Activated CD4-positive, alpha-beta T cell treated with anti-CD3 and anti-CD28 coated beads, Interleukin-10, Interleukin-2, amounts not matched to agents 100 ng/mL and 50 ng/mL, durations not matched to agents 16 hours and 8 hours (primary cell): ENCODE measurements around the gene RSBN1L.
"Not testable (repeated sequence)": the region's sequence is repeated elsewhere in the genome, so short reads cannot be mapped to it uniquely, and the experiment has no call there.

Experiments used
- DNase-seq: peaks from one replicate; pipeline ENCODE4 v3.0.0-alpha.2; 2020

The RSBN1L gene

DNA sequence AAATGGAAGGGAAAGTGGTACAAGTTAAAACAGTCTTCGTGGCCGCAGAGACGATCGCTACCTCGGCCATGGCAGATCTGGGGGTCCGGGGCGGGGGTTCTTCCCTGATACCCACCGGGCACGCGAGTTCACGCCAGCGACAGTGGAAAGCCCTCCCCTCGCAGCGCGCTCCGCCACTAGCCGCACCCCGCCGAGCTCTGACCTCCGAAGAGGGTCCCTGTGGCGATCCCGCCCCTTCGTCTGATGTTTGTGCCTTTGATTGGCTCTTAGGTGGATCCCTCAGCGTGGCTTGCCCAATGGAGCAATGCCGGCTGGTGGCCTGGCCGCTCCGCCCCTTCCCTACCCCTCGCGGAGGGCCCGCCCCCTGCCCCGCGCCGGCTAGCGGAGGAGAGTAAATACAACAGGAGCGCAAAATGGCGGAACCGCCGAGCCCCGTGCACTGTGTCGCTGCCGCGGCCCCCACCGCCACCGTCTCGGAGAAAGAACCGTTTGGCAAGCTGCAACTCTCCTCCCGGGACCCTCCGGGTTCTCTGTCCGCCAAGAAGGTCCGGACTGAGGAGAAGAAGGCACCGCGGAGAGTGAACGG lies at the start of gene RSBN1L:
TSS of gene RSBN1L (plus strand) at position 403 of the 586 bp plus-strand sequence. CDS start at position 414, 11 bp downstream.
- DNase-seq = peak; percentile 99

- no peak for DNase-seq
These were observed 47.4 kb upstream of the RSBN1L start for GRCh38 chr7:77648742-77649338.

GRCh38 chr7:77649716-77650349 lies 46.4 kb upstream of the RSBN1L start:
- DNase-seq = no peak

- DNase-seq = peak; percentile 57
These were observed 44.6 kb upstream of the RSBN1L start for GRCh38 chr7:77651575-77652162.

- not testable (repeated sequence) for DNase-seq
These were observed 43.4 kb upstream of the RSBN1L start for GRCh38 chr7:77652826-77653225.

GRCh38 chr7:77653572-77653971 lies 42.7 kb upstream of the RSBN1L start:
- no peak for DNase-seq

DNA sequence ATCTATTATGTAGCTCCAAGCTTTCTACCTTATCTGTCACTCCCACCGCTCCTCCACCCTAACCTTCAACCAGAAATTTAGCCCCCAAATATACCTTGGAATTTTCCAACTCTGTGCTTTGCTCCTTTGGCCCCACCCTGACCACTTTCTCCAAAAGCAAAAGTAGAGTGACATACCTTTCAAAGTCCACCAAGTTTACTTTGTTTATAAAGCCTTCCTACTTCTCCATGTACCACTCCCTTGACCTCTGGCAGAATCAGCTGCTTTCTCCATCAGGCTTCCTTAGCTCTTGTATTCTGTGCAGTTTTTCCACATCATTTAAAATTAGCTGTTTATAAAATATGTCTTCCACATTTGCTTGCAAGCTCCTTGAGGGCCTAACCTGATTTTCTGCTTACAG lies 40.9 kb upstream of the RSBN1L start:
- DNase-seq = no peak

DNA sequence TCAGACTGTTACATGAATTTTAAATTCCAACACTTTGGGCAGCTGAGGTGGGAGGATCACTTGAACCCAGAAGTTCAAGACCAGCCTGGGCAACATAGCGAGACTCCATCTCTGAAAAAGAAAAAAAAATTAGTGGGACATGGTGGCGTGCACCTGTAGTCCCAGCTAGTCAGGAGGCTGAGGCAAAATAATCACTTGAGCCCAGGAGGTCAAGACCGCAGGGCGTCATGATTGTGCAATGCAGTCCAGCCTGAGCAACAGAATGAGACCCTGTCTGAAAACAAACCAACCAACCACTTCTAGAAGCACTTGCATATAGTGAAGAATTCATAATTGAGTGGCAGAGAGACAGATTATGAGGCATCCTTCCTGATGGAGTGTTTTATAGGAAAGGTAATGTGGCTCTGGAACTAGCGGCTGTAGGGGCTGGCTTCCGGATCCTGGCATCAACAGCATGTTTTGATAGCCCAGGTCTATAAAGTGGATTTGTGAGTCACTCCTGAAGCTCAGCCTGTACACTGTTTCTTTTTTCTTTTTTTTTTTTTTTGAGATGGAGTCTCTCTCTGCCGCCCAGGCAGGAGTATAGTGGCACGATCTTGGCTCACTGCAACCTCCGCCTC lies 40.3 kb upstream of the RSBN1L start:
- DNase-seq = no peak

DNA sequence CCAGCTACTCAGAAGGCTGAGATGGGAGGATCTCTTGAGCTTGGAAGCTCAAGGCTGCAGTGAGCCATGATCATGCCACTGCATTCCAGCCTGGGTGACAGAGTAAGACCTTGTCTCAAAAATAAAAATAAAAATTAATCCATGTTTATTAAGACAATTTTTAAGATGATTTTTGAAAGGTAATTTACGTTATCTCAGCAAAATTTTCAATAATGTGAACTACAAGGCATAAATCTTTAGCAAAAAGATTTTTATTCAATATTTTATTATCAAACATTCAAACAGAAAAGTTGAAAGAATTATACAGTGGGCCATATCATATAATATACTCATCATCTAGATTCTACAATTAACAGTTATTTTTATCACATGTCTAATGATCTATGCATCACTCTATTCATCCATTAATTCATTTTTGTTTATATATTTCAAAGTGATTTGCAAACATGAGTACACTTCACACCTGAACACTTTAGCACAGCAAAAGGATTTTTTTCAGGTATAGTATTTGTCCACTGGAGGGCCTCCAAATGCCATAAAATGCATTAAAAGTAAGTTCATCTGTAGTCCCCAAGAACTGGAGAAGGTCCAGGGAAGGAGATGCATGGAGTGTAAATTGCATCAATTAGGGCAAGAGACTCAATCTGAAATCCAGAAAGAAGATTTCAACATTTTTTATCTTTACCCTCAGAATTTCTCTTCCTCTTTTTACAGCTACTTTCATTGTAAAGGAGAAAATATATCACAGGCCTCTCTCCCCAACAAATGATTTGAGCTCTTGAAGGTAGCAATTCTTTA lies 38.6 kb upstream of the RSBN1L start:
- peak; percentile 54 for DNase-seq

DNA sequence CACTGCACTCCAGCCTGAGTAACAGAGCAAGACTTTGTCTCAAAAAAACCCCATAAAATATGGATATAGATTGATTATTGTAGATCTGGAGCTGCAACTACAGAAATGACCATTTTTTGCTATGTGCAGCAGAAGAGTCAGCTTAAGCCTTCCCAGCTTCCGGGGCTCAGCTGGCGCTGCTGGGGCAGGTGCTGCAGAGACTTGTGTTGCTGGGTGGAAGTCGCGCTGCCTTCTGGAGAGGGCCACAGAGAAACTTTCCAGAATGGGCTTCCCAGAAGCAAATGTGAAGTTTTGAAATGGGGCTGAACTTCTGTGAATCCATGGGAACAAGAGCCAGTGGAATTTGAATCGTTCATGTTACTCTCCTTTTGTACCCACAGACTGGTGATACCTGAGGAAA lies 37.3 kb upstream of the RSBN1L start:
- no peak for DNase-seq

DNA sequence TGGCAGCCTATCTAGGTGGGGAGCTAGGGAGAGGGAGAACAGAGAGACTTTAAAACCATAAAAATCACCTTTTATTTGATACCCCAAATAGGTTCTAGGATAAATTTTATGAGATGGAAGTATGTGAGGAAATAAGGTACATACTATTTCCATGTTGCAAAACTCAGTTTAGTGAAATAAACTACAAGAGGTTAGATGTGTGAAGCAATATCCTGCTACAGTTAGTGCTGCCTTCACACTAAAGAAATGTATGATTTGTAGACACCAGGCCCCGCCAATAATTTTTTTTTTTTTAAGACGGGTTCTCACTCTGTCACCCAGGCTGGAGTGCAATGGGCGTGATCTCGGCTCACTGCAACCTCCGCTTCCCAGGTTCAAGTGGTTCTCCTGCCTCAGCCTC lies 34.4 kb upstream of the RSBN1L start:
- no peak for DNase-seq

DNA sequence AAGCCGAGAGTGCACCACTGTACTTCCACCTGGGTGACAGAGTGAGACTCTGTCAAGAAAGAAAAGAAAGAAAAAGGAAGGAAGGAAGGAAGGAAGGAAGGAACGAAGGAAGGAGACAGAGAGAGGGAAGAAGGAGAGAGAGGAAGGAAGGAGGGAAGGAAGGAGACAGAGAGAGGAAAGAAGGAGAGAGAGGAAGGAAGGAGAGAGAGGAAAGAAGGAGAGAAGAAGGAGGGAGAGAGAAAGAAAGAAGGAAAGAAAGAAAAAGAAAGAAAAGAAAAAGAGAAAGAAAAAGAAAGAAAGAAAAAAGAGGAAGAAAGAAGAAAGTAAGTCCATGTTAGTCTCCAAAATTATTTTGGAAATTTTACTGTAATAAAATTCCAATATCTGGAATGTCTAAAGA lies 33.4 kb upstream of the RSBN1L start:
- no peak for DNase-seq

DNA sequence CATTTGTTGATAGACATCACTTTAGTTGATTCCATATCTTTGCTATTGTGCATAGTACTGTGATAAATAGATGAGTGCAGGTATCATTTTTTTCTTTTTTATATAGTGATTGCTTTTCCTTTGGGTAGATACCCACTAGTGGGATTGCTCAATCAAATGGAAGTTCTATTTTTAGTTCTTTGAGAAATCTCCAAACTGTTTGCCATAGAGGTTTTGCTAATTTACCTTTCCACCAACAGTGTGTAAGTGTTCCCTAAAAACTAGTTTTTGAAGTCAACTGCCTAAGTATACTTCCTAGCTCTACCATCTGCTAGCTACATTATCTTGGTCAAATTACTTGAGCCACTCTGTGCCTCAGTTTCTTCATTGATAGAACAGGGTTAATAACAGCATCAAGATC lies 31.5 kb upstream of the RSBN1L start:
- DNase-seq = no peak

DNA sequence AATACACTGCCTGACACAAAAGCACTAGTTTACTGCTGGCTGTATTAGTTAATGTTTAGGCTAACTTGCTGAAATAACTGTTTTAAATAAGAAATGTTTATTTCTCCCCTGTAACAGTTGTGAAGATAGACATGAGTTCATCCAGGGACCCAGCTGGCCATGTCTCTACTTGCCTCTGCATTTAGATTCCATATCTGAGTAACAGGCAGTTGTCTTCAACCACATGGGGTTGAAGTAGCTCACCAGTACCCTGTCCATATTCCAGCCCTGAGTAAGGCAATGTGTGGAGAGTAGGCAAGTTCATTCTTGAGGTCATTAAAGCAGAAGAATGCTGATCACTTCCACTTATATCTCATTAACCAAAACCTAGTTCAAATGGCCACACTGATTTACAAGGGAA lies 31.1 kb upstream of the RSBN1L start:
- DNase-seq = no peak

- no peak for DNase-seq
These were observed 28.7 kb upstream of the RSBN1L start for GRCh38 chr7:77667459-77668086.

GRCh38 chr7:77674878-77675277 lies 21.4 kb upstream of the RSBN1L start:
- DNase-seq = peak; percentile 60

- no peak for DNase-seq
These were observed 16.7 kb upstream of the RSBN1L start for GRCh38 chr7:77679608-77680007.

- no peak for DNase-seq
These were observed 16.0 kb upstream of the RSBN1L start for GRCh38 chr7:77680266-77680665.

- DNase-seq = no peak
These were observed 12.2 kb upstream of the RSBN1L start for GRCh38 chr7:77684030-77684429.

DNA sequence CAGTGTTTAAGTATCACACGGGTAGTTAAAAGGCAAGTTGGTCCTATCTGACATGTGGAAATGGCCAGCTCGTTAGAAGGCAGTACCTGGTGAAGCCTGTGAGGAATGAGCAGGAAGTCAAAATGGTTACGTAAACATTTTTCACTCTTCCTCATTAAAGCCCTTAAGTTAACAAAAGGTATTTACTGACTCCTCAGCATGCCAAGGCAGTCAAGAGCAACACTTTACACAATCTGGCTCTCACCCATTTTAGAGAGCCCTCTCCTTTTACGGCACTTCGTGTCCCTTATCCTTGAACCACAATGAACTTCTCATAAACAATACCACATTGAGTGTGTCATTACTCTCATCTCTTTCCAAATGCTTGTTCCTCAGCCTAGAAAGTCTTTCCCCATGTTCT lies 11.0 kb upstream of the RSBN1L start:
- DNase-seq = no peak

DNA sequence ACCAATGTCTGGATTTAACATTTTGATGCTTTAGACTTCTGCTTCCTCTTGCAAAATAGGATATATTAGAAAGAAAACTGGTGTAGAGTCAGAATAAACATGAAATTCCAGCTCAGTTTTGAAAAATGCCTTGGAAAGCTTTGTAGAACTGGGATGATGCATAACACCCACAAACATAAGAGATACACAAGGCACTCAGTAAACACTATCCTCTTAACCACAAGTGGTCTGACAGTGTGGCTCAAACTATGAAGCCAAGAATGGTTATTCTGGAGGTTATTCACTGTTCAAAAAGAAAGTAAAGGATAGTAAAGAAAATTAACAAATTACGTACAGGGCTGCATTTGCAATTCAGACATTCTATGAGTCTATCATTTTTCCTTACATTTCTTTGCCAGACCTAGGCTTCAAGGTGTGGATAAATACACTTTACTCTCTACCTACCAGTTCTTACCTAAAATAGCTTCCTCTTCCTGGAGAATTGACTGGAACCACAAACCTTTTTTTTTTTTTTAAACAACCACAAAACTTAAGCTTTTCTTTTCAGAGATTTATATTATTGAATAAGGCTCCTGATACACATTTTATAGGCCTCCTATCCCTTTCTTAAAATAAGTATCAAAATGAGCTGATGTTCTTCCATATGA lies 9.0 kb upstream of the RSBN1L start:
- no peak for DNase-seq

DNA sequence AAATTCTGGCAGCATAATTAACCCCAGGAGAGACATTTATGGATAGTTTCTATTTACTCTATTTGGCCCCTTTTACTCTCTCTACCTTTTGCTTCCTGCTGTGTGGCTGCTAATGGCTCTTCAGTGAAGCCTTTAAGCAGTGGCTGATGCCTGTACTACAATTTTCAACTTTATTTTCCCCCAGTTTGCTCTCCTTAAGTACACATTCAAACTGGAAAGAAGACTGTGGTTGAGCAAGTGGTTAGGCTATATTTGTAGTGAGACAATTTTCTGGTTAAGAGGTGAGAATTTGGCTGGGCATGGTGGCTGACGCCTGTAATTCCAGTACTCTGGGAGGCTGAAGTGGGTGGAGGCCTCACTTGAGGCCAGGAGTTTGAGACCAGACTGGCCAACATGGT lies 8.5 kb upstream of the RSBN1L start:
- peak; percentile 77 for DNase-seq
